Stimulated activated effector memory CD8-positive, alpha-beta T cell treated with anti-CD3 and anti-CD28 coated beads, Interleukin-12 subunit alpha, Interleukin-12 subunit beta, amount 100 ng/mL, for 72 hours (primary cell): ENCODE data around the gene RSPH1.

Source experiments
- ATAC-seq: fragments of 150-1000 bp; cut with Tn5 transposase; 2 replicates; pipeline ENCODE4 v1.10.0; 2021
- DNase-seq, 2 donors: peaks; one replicate each; pipeline ENCODE4 v3.0.0; 2021 to 2022; ENCODE audit warnings: low spot score in 2 of 2
- H3K27ac Mint-ChIP-seq: one replicate; pipeline ENCODE4 v1.8.0; 2022; ENCODE audit warnings: mild to moderate bottlenecking, mixed read lengths
- H3K36me3 Mint-ChIP-seq: one replicate; pipeline ENCODE4 v1.8.0; 2022; ENCODE audit warnings: mild to moderate bottlenecking, mixed read lengths
- H3K4me1 Mint-ChIP-seq: one replicate; pipeline ENCODE4 v1.8.0; 2022; ENCODE audit warnings: mixed read lengths
- H3K4me3 Mint-ChIP-seq: one replicate; pipeline ENCODE4 v1.8.0; 2022; ENCODE audit warnings: mild to moderate bottlenecking, mixed read lengths
- H3K9me3 Mint-ChIP-seq: one replicate; pipeline ENCODE4 v1.8.0; 2022; ENCODE audit warnings: mixed read lengths

Gene RSPH1

DNA sequence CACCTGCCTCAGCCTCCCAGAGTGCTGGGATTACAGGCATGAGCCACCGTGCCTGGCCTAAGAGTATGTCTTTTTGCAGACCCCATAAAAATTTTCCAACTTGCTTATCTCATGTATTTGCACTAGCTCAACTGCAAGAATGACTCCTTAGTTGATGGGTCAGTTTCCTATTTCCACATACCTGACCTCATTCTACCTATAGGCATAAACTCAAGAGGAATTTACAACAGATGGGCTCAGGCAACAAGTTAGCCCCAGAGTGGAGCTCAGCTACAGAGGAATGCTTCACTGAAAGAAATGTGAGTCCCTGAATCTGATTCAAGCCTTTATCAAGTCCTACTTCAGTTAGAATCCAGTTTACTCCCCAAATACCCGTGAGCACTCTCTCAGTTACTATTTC is 12.3 kb upstream of the RSPH1 start:
- Mint-ChIP-seq H3K9me3 (no peaks in the 10 kb centered on the region), H3K36me3 (peaks cover 11% of the 10 kb centered on the region), H3K4me1 (peaks cover 14% of the 10 kb centered on the region), H3K4me3 (no peak overlapping the region), H3K27ac (no peak overlapping the region)
- DNase-seq, result no peak
- no peak for ATAC-seq

- H3K36me3 Mint-ChIP-seq, result peaks cover 2% of the 10 kb centered on the region
- H3K9me3 Mint-ChIP-seq, result no peaks in the 10 kb centered on the region
- H3K4me1 Mint-ChIP-seq, result peaks cover 12% of the 10 kb centered on the region
- ATAC-seq (no peak), DNase-seq (no peak)
- no peak overlapping the region for H3K27ac Mint-ChIP-seq
- H3K4me3 Mint-ChIP-seq, result no peak overlapping the region
Observed at GRCh38 chr21:42507418-42507817, 11.4 kb upstream of the RSPH1 start.

- no peak for ATAC-seq
- H3K9me3 Mint-ChIP-seq, result no peaks in the 10 kb centered on the region
- no peak overlapping the region for H3K4me3 Mint-ChIP-seq
- H3K27ac Mint-ChIP-seq, result no peak overlapping the region
- DNase-seq, result no peak
- H3K36me3 Mint-ChIP-seq, result no peaks in the 10 kb centered on the region
- peaks cover 8% of the 10 kb centered on the region for H3K4me1 Mint-ChIP-seq
Observed at GRCh38 chr21:42505090-42505726, 9.2 kb upstream of the RSPH1 start.

DNA sequence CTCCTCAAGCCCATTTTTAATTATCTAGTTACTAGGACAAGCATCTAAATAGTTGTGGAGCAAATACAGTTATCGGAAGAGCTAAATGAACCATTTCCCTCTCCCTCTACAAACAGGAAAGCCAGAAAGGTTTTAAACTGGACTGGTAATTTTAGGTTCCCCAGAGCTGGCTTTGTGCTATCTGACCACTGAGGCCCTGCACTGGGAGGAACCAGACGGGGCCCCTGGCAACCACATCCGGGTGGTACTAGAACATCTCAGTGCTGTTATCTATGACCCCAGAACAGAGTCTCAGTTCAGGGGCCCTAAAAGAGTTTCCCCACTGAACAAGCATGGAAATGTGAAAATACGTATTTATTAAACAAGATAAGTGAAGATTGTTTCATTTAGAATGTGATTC is 7.7 kb upstream of the RSPH1 start:
- no peaks in the 10 kb centered on the region for H3K9me3 Mint-ChIP-seq
- peak; percentile 69 for ATAC-seq
- peak overlapping the region; percentile 38 for H3K27ac Mint-ChIP-seq
- H3K36me3 Mint-ChIP-seq, result no peaks in the 10 kb centered on the region
- DNase-seq, result no peak
- H3K4me3 Mint-ChIP-seq, result no peak overlapping the region
- H3K4me1 Mint-ChIP-seq, result peaks cover 8% of the 10 kb centered on the region

DNA sequence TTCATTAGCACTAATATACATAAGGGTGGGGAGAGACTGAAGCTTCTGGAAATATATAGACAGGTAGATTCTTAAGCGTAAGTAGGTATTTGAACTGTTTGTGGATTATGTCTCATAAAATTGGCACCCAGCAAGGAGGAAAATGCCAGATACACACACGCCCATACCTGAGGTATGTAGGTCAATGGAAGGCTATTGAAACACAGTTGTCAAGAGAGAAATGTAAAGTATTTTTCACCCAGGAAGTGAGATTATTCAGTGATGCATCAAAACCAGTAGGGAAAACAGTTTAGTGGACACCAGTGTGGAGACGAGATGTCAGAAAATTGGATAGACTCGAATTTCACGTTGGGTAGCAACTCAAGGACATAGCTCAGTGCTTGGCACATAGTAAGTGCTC is 4.7 kb upstream of the RSPH1 start:
- ATAC-seq, result no peak
- Mint-ChIP-seq H3K27ac (no peak overlapping the region), H3K4me3 (no peak overlapping the region), H3K4me1 (peaks cover 22% of the 10 kb centered on the region), H3K36me3 (no peaks in the 10 kb centered on the region), H3K9me3 (no peaks in the 10 kb centered on the region)
- DNase-seq, result no peak

DNA sequence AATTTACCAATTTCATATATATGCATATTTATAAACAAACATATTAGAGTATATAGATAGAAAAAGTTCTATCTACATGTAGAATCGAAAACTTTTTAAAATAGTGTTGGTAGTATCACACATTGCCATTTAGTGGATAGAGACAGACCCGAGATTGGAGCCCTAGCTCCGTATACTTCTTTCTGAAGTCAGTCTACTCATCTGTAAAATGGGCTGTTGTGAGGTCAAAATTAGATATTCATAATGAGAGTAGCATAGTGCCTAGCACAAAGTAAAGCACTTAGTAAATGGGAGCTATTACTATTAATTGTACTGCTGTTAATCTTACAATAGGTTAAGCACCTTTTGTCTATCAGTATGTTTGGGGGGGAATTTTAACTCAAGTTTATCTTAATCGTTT is 4.2 kb upstream of the RSPH1 start:
- Mint-ChIP-seq H3K36me3 (no peaks in the 10 kb centered on the region), H3K9me3 (no peaks in the 10 kb centered on the region), H3K4me1 (peaks cover 24% of the 10 kb centered on the region), H3K4me3 (no peak overlapping the region), H3K27ac (no peak overlapping the region)
- no peak for DNase-seq
- ATAC-seq, result no peak

DNA sequence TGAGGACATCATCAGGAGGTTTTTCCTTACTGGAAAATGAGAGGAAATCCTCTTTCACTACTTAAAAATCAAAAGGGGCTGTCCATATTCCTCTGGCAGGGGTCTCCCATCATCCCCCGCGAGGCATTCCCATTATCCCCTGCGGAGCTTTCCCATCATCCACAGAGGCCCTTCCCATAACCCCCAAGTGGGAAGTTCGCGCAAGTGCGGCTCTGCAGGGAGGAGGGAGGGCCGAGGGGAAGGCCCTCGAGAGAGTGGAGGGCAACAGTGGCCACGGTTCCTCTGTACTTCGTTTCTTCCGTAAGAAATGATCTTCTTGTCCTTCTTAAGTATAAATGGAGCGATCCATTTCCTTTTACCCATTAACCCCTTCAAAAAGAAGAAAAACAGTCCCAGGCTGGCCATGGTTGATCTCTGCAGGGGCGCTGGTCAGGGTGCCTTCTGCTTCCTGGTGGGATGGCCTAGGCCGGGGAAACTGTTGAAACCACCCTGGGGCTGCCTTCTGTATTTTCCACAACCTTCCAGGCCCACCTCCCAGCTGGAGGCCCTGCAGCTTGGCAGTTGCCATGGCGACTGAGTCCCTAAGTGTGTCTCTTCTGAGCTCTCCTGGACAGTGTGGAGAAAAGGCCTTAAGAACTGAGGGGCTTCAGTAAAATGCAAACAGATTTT is 3.6 kb upstream of the RSPH1 start:
- no peak overlapping the region for H3K27ac Mint-ChIP-seq
- no peaks in the 10 kb centered on the region for H3K9me3 Mint-ChIP-seq
- H3K36me3 Mint-ChIP-seq, result no peaks in the 10 kb centered on the region
- DNase-seq (no peak), ATAC-seq (no peak)
- peaks cover 24% of the 10 kb centered on the region for H3K4me1 Mint-ChIP-seq
- H3K4me3 Mint-ChIP-seq, result no peak overlapping the region

DNA sequence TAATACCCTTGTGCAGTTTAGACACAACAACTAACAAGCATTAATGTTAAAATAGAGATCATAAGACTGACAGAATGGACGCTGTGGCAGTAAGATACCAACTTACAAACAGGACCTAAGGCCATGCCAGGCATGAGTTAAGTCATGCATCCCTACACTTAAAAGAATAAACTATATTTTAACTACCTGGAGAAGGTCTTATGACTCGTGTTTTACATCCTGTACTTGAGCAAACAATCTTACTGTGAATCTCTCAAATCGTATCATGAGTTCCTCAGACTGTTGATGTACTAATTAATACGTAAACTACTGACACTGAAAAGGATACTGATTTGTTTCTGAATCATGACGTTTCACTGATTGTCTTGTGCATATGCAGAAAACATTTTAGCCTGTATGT is 2.0 kb upstream of the RSPH1 start:
- H3K4me1 Mint-ChIP-seq, result peaks cover 16% of the 10 kb centered on the region
- ATAC-seq (no peak), DNase-seq (no peak)
- no peaks in the 10 kb centered on the region for H3K36me3 Mint-ChIP-seq
- no peak overlapping the region for H3K4me3 Mint-ChIP-seq
- no peak overlapping the region for H3K27ac Mint-ChIP-seq
- no peaks in the 10 kb centered on the region for H3K9me3 Mint-ChIP-seq

DNA sequence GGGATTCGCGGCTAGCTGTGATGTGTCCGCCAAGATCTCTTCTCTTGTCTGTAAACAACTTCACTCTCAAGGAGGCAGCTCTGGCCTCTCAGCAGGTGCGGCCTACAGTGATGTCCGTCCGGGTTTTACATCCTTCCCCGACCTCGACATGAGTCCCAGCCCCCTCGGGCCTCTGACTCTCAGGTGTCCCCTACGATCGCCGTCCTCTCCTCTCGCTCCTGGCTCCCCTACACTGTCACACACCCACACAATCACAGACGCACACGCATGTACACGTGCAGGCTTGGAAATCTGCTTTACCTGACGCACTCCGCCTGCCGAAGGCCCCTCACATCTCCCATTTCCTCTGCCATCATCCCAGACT is 797 bp upstream of the RSPH1 start:
- ATAC-seq (no peak), DNase-seq (no peak)
- peak overlapping the region; percentile 91 for H3K27ac Mint-ChIP-seq
- peaks cover 16% of the 10 kb centered on the region for H3K4me1 Mint-ChIP-seq
- no peaks in the 10 kb centered on the region for H3K36me3 Mint-ChIP-seq
- H3K4me3 Mint-ChIP-seq, result peak overlapping the region; percentile 88
- no peaks in the 10 kb centered on the region for H3K9me3 Mint-ChIP-seq

DNA sequence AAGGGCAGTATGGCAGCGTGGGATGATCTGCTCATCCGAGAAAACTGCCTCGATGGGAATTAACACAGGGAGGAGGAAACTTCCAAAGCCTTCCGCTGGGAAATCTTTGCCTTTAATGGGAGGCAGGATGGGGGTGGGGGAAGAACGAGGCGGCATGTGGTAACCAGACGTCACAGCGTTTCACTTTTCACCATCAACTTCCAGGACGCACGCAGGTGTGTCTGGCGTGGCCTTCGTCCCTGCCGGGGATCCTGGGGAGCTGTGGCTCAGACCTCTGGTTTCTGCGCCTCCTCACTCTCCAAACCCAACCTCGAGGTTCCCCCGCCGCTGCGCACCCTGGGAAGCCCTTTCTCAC is 282 bp downstream of the RSPH1 start:
- no peak for DNase-seq

GRCh38 chr21:42495027-42495426 is 997 bp downstream of the RSPH1 start:
- H3K4me1 Mint-ChIP-seq, result peaks cover 16% of the 10 kb centered on the region
- H3K27ac Mint-ChIP-seq, result no peak overlapping the region
- H3K9me3 Mint-ChIP-seq, result no peaks in the 10 kb centered on the region
- H3K4me3 Mint-ChIP-seq, result peak overlapping the region; percentile 88
- DNase-seq (no peak), ATAC-seq (no peak)
- no peaks in the 10 kb centered on the region for H3K36me3 Mint-ChIP-seq

More for the DNA sequence above, 282 bp downstream of the RSPH1 start:
- no peak for ATAC-seq
- H3K4me1 Mint-ChIP-seq, result peaks cover 16% of the 10 kb centered on the region
- H3K9me3 Mint-ChIP-seq, result no peaks in the 10 kb centered on the region
- no peaks in the 10 kb centered on the region for H3K36me3 Mint-ChIP-seq
- H3K27ac Mint-ChIP-seq, result peak overlapping the region; percentile 91
- H3K4me3 Mint-ChIP-seq, result peak overlapping the region; percentile 88

DNA sequence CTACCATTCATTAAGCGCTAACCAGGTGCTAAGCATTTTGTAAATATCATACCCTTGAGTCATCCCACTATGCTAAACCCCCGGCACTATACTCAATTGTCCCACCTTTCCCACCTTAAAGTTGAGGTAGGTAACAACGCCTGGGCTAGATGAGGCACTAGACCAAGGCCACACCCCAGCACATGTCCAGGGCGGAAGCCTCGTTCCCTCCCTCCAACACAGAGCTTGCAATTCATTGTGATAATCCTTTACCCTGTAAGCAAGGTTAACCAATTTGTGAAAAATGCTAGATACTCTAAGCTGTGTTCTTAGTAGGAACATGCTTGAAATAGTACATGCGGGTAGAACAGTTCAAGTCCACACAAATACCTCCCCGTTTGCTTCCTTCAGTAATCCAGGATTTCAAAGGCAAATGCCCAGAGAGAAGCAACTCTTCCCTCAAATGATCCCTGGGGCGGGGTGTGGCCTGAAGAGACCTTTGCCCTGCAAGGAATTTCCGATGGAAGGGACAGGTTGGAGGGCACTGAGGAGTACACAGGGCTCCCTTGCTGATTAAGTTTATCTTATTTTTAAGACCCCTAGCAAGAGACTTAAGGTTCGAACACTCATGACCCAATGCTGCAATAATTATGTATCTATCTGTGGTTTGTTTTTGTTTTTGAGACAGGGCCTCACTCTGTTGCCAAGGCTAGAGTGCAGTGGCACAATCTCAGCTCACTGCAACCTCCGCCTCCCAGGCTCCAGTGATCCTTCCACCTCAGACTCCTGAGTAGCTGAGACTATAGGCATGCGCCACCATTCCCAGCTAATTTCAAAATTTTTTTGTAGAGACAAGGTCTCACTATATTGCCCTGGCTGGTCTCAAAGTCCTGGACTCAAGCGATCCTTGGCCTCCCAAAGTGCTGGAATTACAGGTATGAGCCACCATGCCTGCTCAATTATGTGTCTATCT is 2.6 kb downstream of the RSPH1 start:
- Mint-ChIP-seq H3K9me3 (no peaks in the 10 kb centered on the region), H3K4me1 (peaks cover 16% of the 10 kb centered on the region), H3K4me3 (no peak overlapping the region), H3K27ac (no peak overlapping the region), H3K36me3 (no peaks in the 10 kb centered on the region)
- ATAC-seq (no peak), DNase-seq (no peak)

DNA sequence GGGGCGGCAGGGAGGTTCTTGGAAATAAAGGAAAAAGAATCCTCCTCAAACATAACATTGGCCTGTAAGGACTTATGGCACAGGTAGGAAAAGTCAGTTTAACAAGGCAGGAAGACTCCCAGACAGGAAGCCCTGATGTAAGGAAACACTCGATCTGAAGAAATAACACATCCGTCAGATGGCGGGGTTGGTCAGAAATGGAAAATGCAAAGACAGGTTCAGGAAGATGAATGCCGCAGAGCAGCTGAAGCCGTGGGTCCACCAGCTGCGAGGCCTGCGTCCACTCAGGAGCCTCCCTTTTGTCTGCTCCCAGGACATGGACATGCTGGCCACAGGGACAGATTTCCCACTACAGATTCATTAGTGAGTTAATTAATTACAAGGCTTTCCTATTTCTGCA is 3.8 kb downstream of the RSPH1 start:
- ATAC-seq (no peak), DNase-seq (no peak)
- H3K4me3 Mint-ChIP-seq, result no peak overlapping the region
- no peaks in the 10 kb centered on the region for H3K36me3 Mint-ChIP-seq
- H3K4me1 Mint-ChIP-seq, result peaks cover 15% of the 10 kb centered on the region
- no peaks in the 10 kb centered on the region for H3K9me3 Mint-ChIP-seq
- H3K27ac Mint-ChIP-seq, result no peak overlapping the region

DNA sequence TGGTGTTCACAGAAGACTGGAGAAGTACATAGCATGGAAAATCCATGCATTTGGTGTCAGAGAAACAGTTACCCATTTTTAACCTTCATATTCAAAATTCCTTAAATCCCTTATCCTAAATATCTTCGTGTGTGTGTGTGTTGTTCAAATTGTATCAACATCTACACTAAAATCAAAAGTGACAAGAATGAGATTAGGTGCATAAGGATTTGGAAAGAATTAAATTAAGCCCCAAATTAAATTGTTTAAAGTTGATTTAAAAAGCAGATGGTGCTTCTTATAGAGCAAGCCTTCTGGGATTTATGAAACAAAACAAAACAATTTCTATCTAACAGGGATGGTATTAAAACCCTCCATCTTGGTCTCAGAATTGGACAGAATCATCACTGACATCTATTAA is 4.7 kb downstream of the RSPH1 start:
- no peak for ATAC-seq
- H3K27ac Mint-ChIP-seq, result no peak overlapping the region
- no peaks in the 10 kb centered on the region for H3K36me3 Mint-ChIP-seq
- no peaks in the 10 kb centered on the region for H3K9me3 Mint-ChIP-seq
- no peak for DNase-seq
- peaks cover 8% of the 10 kb centered on the region for H3K4me1 Mint-ChIP-seq
- no peak overlapping the region for H3K4me3 Mint-ChIP-seq

DNA sequence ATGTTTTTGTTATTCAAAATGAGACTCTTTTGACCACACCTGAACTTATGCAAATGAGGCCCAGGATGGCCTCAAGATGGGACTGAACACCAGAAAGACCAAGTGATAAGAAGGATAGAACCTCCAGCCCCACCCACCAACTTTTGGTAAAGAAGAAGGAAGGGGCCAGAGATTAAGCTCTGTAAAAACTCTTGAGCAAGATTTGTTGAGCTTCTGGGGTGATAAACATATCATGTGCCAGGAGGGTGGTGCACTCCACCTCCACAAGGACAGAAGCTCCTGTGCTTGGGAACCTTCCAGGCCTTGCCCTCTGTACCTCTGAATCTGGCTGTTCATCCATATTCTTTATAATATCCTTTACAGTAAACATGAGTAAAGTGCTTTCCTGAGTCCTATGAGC is 5.3 kb downstream of the RSPH1 start:
- Mint-ChIP-seq H3K4me1 (peaks cover 2% of the 10 kb centered on the region), H3K27ac (no peak overlapping the region), H3K36me3 (no peaks in the 10 kb centered on the region), H3K9me3 (no peaks in the 10 kb centered on the region), H3K4me3 (no peak overlapping the region)
- ATAC-seq, result no peak
- no peak for DNase-seq

DNA sequence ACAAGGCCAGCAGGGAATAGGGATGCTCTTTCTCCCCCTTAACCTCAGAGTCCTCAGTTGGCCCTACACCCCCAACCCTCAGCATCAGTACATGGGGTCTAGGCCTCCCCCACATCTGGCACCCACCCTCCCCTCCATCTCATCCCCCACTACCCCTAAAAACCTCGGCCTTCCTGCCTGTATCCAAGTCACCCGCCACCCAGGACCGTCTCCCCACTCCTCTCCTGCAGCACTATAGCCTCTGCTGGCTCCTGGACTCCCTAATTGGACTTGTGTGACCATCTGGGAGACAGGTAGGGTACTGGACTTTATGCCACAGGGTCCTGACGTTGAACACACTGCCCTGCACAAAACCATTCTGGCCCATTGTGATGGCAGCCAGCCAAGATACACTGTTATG is 6.0 kb downstream of the RSPH1 start:
- H3K4me3 Mint-ChIP-seq, result no peak overlapping the region
- H3K9me3 Mint-ChIP-seq, result no peaks in the 10 kb centered on the region
- no peaks in the 10 kb centered on the region for H3K36me3 Mint-ChIP-seq
- H3K4me1 Mint-ChIP-seq, result no peaks in the 10 kb centered on the region
- H3K27ac Mint-ChIP-seq, result no peak overlapping the region
- DNase-seq, result no peak
- ATAC-seq, result no peak
